HG02798 (cell line): ENCODE measurements around the gene NSG1.
"Not testable (repeated sequence)": the region's sequence is repeated elsewhere in the genome, so short reads cannot be mapped to it uniquely, and the experiment has no call there.

Experiments used
- ATAC-seq: cut with Tn5 transposase; IDR thresholded peaks from one replicate; pipeline ENCODE4 v1.9.1; 2021; ENCODE audit warnings: mild to moderate bottlenecking; ENCODE audit not compliant: unreplicated experiment, poor library complexity

The NSG1 gene

DNA sequence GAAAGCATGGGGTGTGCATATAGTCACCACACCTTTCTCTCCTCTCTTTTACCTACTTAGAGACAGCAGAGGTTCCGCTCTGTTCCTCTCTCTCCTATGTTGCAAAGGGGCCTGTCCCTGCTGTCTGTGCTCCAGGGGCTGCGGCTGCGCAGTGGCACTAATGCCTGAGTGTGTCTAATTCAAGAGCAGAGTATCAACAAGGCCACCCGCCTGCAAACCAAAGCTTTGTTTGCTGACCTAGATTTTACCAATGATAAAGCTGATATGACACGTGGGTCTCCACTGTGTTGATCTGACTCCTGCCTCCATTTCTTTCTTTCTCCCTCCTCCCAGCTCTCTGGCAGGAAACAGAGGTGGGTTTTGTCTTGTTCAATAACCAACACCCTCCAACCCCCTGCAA, 74.9 kb downstream of the NSG1 start:
- ATAC-seq, result no peak

DNA sequence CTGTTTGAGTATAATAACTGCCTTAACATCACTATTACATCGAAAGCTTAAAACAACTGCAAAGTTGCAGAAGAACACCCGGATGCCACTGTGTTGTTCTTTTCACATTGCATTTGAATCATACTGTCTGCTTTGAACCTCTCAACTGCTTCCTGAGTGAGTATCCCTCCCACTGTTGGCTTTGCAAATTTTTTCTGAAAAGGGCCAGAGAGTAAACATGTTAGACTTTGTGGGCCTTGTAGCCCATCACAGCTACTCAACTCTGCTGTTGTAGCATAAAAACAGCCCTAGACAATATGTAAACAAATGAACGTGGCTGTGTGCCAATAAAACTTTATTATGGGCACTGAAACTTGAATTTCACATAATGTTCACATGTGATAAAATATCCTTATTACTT, 76.1 kb downstream of the NSG1 start:
- ATAC-seq, result no peak

DNA sequence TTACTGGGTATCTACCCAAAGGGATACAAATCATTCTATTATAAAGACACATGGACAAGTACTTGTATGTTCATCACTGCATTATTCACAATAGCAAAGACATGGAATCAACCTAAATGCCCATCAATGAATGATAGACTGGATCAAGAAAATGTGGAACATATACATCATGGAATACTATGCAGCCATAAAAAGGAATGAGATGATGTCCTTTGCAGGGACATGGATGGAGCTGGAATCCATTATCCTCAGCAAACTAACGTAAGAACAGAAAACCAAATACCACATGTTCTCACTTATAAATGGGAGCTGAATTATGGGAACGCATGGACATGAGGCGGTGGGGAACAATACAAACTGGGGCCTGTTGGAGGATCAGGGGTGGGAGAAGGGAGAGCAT, 78.3 kb downstream of the NSG1 start:
- not testable (repeated sequence) for ATAC-seq
